H1 (cell line): Measurements from ENCODE around the gene CDK10. TPM values are rescaled to one million over a fixed set of nuclear protein-coding genes. Genes with fewer than 3 reads are reported as not detected.

Source experiments
- CBX8 ChIP-seq: fragments of 300-800, 300-1000 bp; sonication (generic); IDR thresholded peaks from 2 replicates; pipeline ENCODE4 v1.7.1; 2016; ENCODE audit warnings: low read depth, low read length, borderline replicate concordance
- CHD7 ChIP-seq: fragments of 300-600 bp; sonication (generic); IDR thresholded peaks from 2 replicates; pipeline ENCODE4 v1.7.1; 2012; ENCODE audit warnings: low read length, moderate library complexity, mild to moderate bottlenecking, inconsistent platforms; ENCODE audit not compliant: insufficient replicate concordance
- CTBP2 ChIP-seq: IDR thresholded peaks from 2 replicates; pipeline ENCODE4 v1.7.0; 2011; ENCODE audit warnings: borderline replicate concordance, mild to moderate bottlenecking, moderate library complexity, mixed read lengths, low read length; ENCODE audit not compliant: insufficient read depth, insufficient read length
- EP300 ChIP-seq, 2 experiments: IDR thresholded peaks; 1 replicate in 1 of 2; 2 replicates in 1 of 2; pipeline ENCODE4 v1.6.1; 2011 to 2012; ENCODE audit warnings: low read depth in 2 of 2, low read length in 2 of 2, mild to moderate bottlenecking in 2 of 2, borderline replicate concordance in 1 of 2, inconsistent platforms in 1 of 2, moderate library complexity in 1 of 2
- JUND ChIP-seq: IDR thresholded peaks from 2 replicates; pipeline ENCODE4 v1.6.1; 2011; ENCODE audit warnings: mild to moderate bottlenecking, improper control_type of control experiment, low read length
- RNF2 ChIP-seq: fragments of 200-900, 300-1000 bp; sonication (generic); IDR thresholded peaks from 2 replicates; pipeline ENCODE4 v1.7.1; 2016; ENCODE audit warnings: borderline replicate concordance, low read depth, mild to moderate bottlenecking, antibody characterized with exemption, low read length; ENCODE audit not compliant: poor library complexity, severe bottlenecking; ENCODE audit errors: missing control alignments
- SAP30 ChIP-seq: fragments of 300-600 bp; sonication (generic); IDR thresholded peaks from 2 replicates; pipeline ENCODE4 v1.7.1; 2012; ENCODE audit warnings: low read length, moderate library complexity, mild to moderate bottlenecking, inconsistent platforms; ENCODE audit not compliant: insufficient read depth, insufficient replicate concordance
- SIN3A ChIP-seq, 2 experiments: IDR thresholded peaks in 1 of 2; conservative IDR thresholded peaks in 1 of 2; 2 replicates each; pipeline ENCODE4 v1.6.1; 2011 to 2012; ENCODE audit warnings: low read length in 2 of 2, improper control_type of control experiment in 1 of 2, low read depth in 1 of 2, mild to moderate bottlenecking in 1 of 2
- SP1 ChIP-seq: IDR thresholded peaks from 2 replicates; pipeline ENCODE4 v1.6.1; 2011; ENCODE audit warnings: low read depth, low read length
- polyA plus RNA-seq, 7 experiments: library from polyadenylated mRNA; depleted of rRNA in 3 of 7; stranded (reverse) in 5 of 7; unstranded in 2 of 7; fragments of >200 nt in 5 of 7; fragments of 200-250 nt in 2 of 7; gene quantifications; 1 replicate in 5 of 7; 2 replicates in 1 of 7; 4 replicates in 1 of 7; pipeline versions ENCODE4 v1.2.1 to v1.2.3, GENCODE V29; 2011 to 2013; ENCODE audit warnings: missing spikeins in 2 of 7, mixed read lengths in 2 of 7
- total RNA-seq: library from RNA; stranded (reverse); fragmentation: NEBNext Ultra II Directional; extraction: Animal tissue kit (Norgen Biotek cat#: 25700); gene quantifications from 2 replicates; pipeline ENCODE4 v1.2.1, GENCODE V29; 2021

The CDK10 gene
- total and polyA plus RNA-seq, 2 of the 8 experiments (the other 6 are each of a cell fraction or from before 2014, with no cell fraction given), result 49.5 to 83.9 TPM

- TF ChIP-seq CHD7, result no peak
- no peak for TF ChIP-seq JUND
- no peak for TF ChIP-seq CTBP2
- TF ChIP-seq SAP30, result peak; percentile 70
- TF ChIP-seq SP1, result no peak
- no peak for TF ChIP-seq EP300 (IDR thresholded peaks at IDR 0.05; ENCODE audit: borderline replicate concordance in 1 of 2, low read depth in 2 of 2, low read length in 2 of 2)
- TF ChIP-seq SIN3A (conservative IDR thresholded peaks at IDR 0.05 in 1 of 2, IDR thresholded peaks at IDR 0.05 in 1 of 2; ENCODE audit: low read depth in 1 of 2, low read length in 2 of 2), result no peak
- no peak for TF ChIP-seq CBX8
- no peak for TF ChIP-seq RNF2
These were observed 28.1 kb upstream of the CDK10 start (continued) for GRCh38 chr16:89658221-89658879.
